IMR-90 (cell line): Measurements from ENCODE around the gene RYR2. TPM values are rescaled to one million over a fixed set of nuclear protein-coding genes. Genes with fewer than 3 reads are reported as not detected.

Experiments
- ATAC-seq: fragments of 200-7000 bp; cut with Tn5 transposase; 2 replicates; pipeline ENCODE4 v1.9.1; 2020; ENCODE audit warnings: low read depth, mild to moderate bottlenecking, moderate library complexity
- BruUV-seq: library from RNA; stranded (reverse); fragments of 400-500 nt; replicated peaks from 2 replicates; lab custom pipeline; 2021; lab: Mats Ljungman, UMichigan
- CTCF ChIA-PET: fragments of 300-600 bp; formaldehyde crosslinking; extraction: SDS; loops from one replicate; lab custom pipeline; 2021; ENCODE audit warnings: antibody characterized with exemption; lab: Yijun Ruan, JAX
- POLR2A ChIA-PET: fragments of 300-600 bp; sonication (Branson Sonifier 250); formaldehyde crosslinking; loops from one replicate; lab custom pipeline; 2022; ENCODE audit warnings: antibody characterized with exemption; ENCODE audit not compliant: unreplicated experiment; lab: Charles Lee
- DNase-seq: peaks from one replicate; pipeline ENCODE4 v3.0.0; 2013
- H2AFZ ChIP-seq: replicated peaks from 2 replicates; pipeline ENCODE3; 2013; ENCODE audit warnings: low read length, mild to moderate bottlenecking; ENCODE audit not compliant: poor library complexity
- H2AK5ac ChIP-seq: 2 replicates; pipeline ENCODE4 v1.6.1; 2013; ENCODE audit warnings: low read depth, low read length, inconsistent platforms
- H2AK9ac ChIP-seq: replicated peaks from 2 replicates; pipeline ENCODE3; 2013; ENCODE audit warnings: mild to moderate bottlenecking, low read depth, low read length, moderate library complexity; ENCODE audit not compliant: poor library complexity
- H2BK120ac ChIP-seq: 2 replicates; pipeline ENCODE4 v1.6.1; 2013; ENCODE audit warnings: low read depth, low read length, inconsistent platforms
- H2BK15ac ChIP-seq: 3 replicates; pipeline ENCODE4 v1.6.1; 2013; ENCODE audit warnings: low read depth, low read length, inconsistent platforms
- H2BK20ac ChIP-seq: 2 replicates; pipeline ENCODE4 v1.6.1; 2013; ENCODE audit warnings: low read depth, mild to moderate bottlenecking, inconsistent platforms, low read length, moderate library complexity
- H2BK5ac ChIP-seq: 2 replicates; pipeline ENCODE4 v1.6.1; 2013; ENCODE audit warnings: mild to moderate bottlenecking, low read depth, low read length, inconsistent platforms; ENCODE audit not compliant: poor library complexity, severe bottlenecking
- H3K14ac ChIP-seq: replicated peaks from 2 replicates; pipeline ENCODE4 v1.6.1; 2013; ENCODE audit warnings: low read depth, low read length, inconsistent platforms
- H3K18ac ChIP-seq: 2 replicates; pipeline ENCODE4 v1.6.1; 2013; ENCODE audit warnings: low read depth, low read length, control low read depth
- H3K23ac ChIP-seq: 2 replicates; pipeline ENCODE4 v1.6.1; 2013; ENCODE audit warnings: low read depth, low read length, inconsistent platforms
- H3K27ac ChIP-seq: 2 replicates; pipeline ENCODE4 v1.5.1; 2013; ENCODE audit warnings: mild to moderate bottlenecking, control low read depth, low read length; ENCODE audit not compliant: insufficient read depth
- H3K27me3 ChIP-seq: 2 replicates; pipeline ENCODE4 v1.6.1; 2013; ENCODE audit warnings: low read length; ENCODE audit not compliant: control insufficient read depth, insufficient read depth
- H3K36me3 ChIP-seq: 2 replicates; pipeline ENCODE4 v1.6.1; 2013; ENCODE audit warnings: low read length, mixed read lengths; ENCODE audit not compliant: control insufficient read depth, insufficient read depth
- H3K4ac ChIP-seq: 2 replicates; pipeline ENCODE4 v1.6.1; 2013; ENCODE audit warnings: low read depth, low read length, inconsistent platforms
- H3K4me1 ChIP-seq: 2 replicates; pipeline ENCODE4 v1.6.1; 2013; ENCODE audit warnings: low read length, mixed read lengths; ENCODE audit not compliant: control insufficient read depth, insufficient read depth
- H3K4me2 ChIP-seq: 2 replicates; pipeline ENCODE4 v1.6.1; 2013; ENCODE audit warnings: low read depth, mild to moderate bottlenecking, control low read depth, low read length, moderate library complexity
- H3K4me3 ChIP-seq: 2 replicates; pipeline ENCODE4 v1.5.1; 2013; ENCODE audit warnings: low read depth, mild to moderate bottlenecking, control low read depth, low read length, moderate library complexity; ENCODE audit not compliant: insufficient read depth
- H3K56ac ChIP-seq: 2 replicates; pipeline ENCODE4 v1.6.1; 2013; ENCODE audit warnings: low read length, inconsistent platforms; ENCODE audit not compliant: insufficient read depth; ENCODE audit errors: extremely low read depth
- H3K79me1 ChIP-seq, 2 experiments: 2 replicates each; pipeline ENCODE4 v1.6.1; 2013; ENCODE audit warnings: low read length in 2 of 2, inconsistent platforms in 1 of 2, low read depth in 1 of 2
- H3K9ac ChIP-seq: 2 replicates; pipeline ENCODE4 v1.6.1; 2013; ENCODE audit warnings: low read depth, low read length, control low read depth
- H3K9me1 ChIP-seq: 2 replicates; pipeline ENCODE4 v1.6.1; 2013; ENCODE audit warnings: low read length, inconsistent platforms; ENCODE audit not compliant: insufficient read depth
- H3K9me3 ChIP-seq: 2 replicates; pipeline ENCODE4 v1.6.1; 2013; ENCODE audit warnings: low read length; ENCODE audit not compliant: control insufficient read depth, insufficient read depth
- H4K20me1 ChIP-seq: 2 replicates; pipeline ENCODE4 v1.6.1; 2013; ENCODE audit warnings: low read length, inconsistent platforms; ENCODE audit not compliant: insufficient read depth
- H4K5ac ChIP-seq: 2 replicates; pipeline ENCODE4 v1.6.1; 2013; ENCODE audit warnings: mild to moderate bottlenecking, low read depth, low read length, control low read depth
- H4K8ac ChIP-seq, 2 experiments: 2 replicates each; pipeline ENCODE4 v1.6.1; 2013; ENCODE audit warnings: low read depth in 2 of 2, low read length in 2 of 2, control low read depth in 1 of 2, inconsistent platforms in 1 of 2
- H4K91ac ChIP-seq: 2 replicates; pipeline ENCODE4 v1.6.1; 2013; ENCODE audit warnings: low read depth, low read length, inconsistent platforms; ENCODE audit not compliant: insufficient read depth
- BHLHE40 ChIP-seq: fragments of 150-350 bp; IDR thresholded peaks from 2 replicates; pipeline ENCODE4 v1.6.1; 2016; ENCODE audit warnings: mild to moderate bottlenecking, low read depth, low read length
- MXI1 ChIP-seq: IDR thresholded peaks from 2 replicates; pipeline ENCODE4 v1.6.1; 2012; ENCODE audit warnings: low read depth, mild to moderate bottlenecking, low read length, moderate library complexity, borderline replicate concordance
- WGBS, 2 experiments: methylation state at CpG; one replicate each; pipeline versions ENCODE4 v1.1.5 to v1.1.7; 2013; ENCODE audit warnings: missing lambda C conversion rate in 2 of 2; ENCODE audit not compliant: insufficient read length in 1 of 2; ENCODE audit errors: extremely low coverage in 2 of 2; 5-methylcytosine and 5-hydroxymethylcytosine counted together
- dilution Hi-C: fragments of 300-500 bp; cut with HindIII; formaldehyde crosslinking; loops from one replicate; pipeline ENCODE4 v1.14.3; 2018; ENCODE audit warnings: low sequenced_read_pairs; ENCODE audit not compliant: unreplicated experiment
- in situ Hi-C: fragments of 300-500 bp; cut with MboI; formaldehyde crosslinking; loops from 3 replicates; pipeline ENCODE4 v1.14.3; 2019; ENCODE audit warnings: low sequenced_read_pairs, inconsistent platforms, mixed read lengths
- intact Hi-C: fragments of 100-400 bp; cut with micrococcal nuclease; formaldehyde crosslinking; loops from 2 replicates; pipeline ENCODE4 v1.10.0; 2022
- polyA plus RNA-seq, 3 experiments: library from polyadenylated mRNA; depleted of rRNA; stranded (reverse); fragments of >200 nt; gene quantifications; 2 replicates each; pipeline ENCODE4 v1.2.3, GENCODE V29; 2012; ENCODE audit warnings: low replicate concordance in 1 of 3
- total RNA-seq: library from RNA; depleted of rRNA; stranded (reverse); fragments of >200 nt; gene quantifications from 2 replicates; pipeline ENCODE4 v1.2.3, GENCODE V29; 2012

RYR2 gene
- total and polyA plus RNA-seq, 2 of the 4 experiments (the other 2 are of a cell fraction): not detected

DNA sequence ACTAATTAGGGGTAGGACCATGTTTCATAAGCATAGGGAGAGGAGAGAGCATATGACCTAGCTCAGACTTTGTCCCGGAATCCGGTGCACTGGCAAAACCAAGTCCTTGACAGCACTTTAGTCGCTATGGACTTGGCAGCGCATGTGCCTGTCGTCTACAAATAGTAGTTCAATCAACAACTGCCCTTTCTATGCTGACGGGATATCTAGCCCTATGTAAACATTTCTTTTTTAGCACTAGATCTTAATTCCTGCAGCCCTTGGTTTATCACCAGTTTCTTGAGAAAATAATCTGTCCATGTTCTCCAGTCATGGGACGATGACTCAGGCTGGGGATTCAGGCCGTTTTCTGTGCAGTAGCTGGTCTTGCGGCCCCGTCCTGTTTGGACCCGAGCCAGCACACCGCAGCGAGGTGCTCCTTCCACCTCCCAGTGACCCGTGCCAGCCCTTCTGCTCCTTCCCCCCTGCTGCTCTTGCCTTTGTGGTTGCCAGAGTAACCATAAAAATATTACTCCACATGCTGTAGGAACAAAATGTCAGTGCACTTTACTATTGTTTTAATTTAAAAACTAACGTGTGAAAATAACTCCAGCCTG is 29.1 kb upstream of the RYR2 start:
- Histone ChIP-seq H3K79me1 (no peaks in the 10 kb centered on the region), H2BK15ac (no peak overlapping the region), H3K4me2 (no peak overlapping the region), H3K27me3 (no peaks in the 10 kb centered on the region), H4K20me1 (no peaks in the 10 kb centered on the region), H2BK5ac (no peak overlapping the region), H3K9me1 (no peaks in the 10 kb centered on the region), H3K56ac (no peak overlapping the region), H3K14ac (no peak overlapping the region), H3K4me1 (no peaks in the 10 kb centered on the region), H2AFZ (no peak overlapping the region), H3K18ac (no peak overlapping the region), H2AK9ac (no peak overlapping the region), H4K5ac (no peak overlapping the region), H4K91ac (no peak overlapping the region), H3K9ac (no peak overlapping the region), H3K27ac (no peak overlapping the region), H3K23ac (no peak overlapping the region), H2AK5ac (no peak overlapping the region), H3K36me3 (no peaks in the 10 kb centered on the region), H2BK120ac (no peak overlapping the region), H2BK20ac (no peak overlapping the region), H4K8ac (no peak overlapping the region), H3K4me3 (no peak overlapping the region), H3K4ac (no peak overlapping the region), H3K9me3 (peaks cover 10% of the 10 kb centered on the region)
- BruUV-seq: no TSS peak
- POLR2A ChIA-PET: no interaction called here
- intact Hi-C loops (no loop called here), dilution Hi-C loops (no loop called here), in situ Hi-C loops (no loop called here)
- ATAC-seq (no peak), DNase-seq (no peak)
- TF ChIP-seq MXI1 (no peak), BHLHE40 (no peak)
- CTCF ChIA-PET: no interaction called here
- WGBS, 2 experiments: 17% methylated on average over 8 of the region's 15 CpGs; no CpG with 5 or more reads in 1 of the 2 experiments
